ENCODE results near the gene NTHL1.

The NTHL1 gene

GRCh38 chr16:1997494-1998359 lies 49.9 kb downstream of the NTHL1 start:
- H3K36me3 ChIP-seq (ENCODE audit: control insufficient read depth, insufficient read depth, low read length) = peaks cover 64% of the 10 kb centered on the region
- WGBS, 2 experiments (ENCODE audit: insufficient coverage in 2 of 2) = 96 to 98% methylated on average over 20 to 25 of the region's 26 CpGs
- no peak overlapping the region for H3K27ac ChIP-seq (ENCODE audit: low read depth, low read length, severe bottlenecking)

GRCh38 chr16:1993731-1994131 lies 53.9 kb downstream of the NTHL1 start:
- Histone ChIP-seq H3K27ac (ENCODE audit: low read depth, low read length, severe bottlenecking) (no peak overlapping the region), H3K9me3 (ENCODE audit: control insufficient read depth, low read length) (no peaks in the 10 kb centered on the region), H3K4me3 (ENCODE audit: extremely low read depth, insufficient read depth, low read length, poor library complexity, severe bottlenecking) (no peak overlapping the region), H3K4me1 (ENCODE audit: control insufficient read depth, insufficient read depth, low read length, poor library complexity, severe bottlenecking) (peaks cover 11% of the 10 kb centered on the region), H3K36me3 (ENCODE audit: control insufficient read depth, insufficient read depth, low read length) (peaks cover 24% of the 10 kb centered on the region)
- WGBS, 2 experiments (ENCODE audit: insufficient coverage in 2 of 2) = 100% methylated on average over 1 of the region's 2 CpGs

More at GRCh38 chr16:1997494-1998359, 49.9 kb downstream of the NTHL1 start:
- H3K9me3 ChIP-seq (ENCODE audit: control insufficient read depth, low read length) = no peaks in the 10 kb centered on the region
- H3K4me1 ChIP-seq (ENCODE audit: control insufficient read depth, insufficient read depth, low read length, poor library complexity, severe bottlenecking) = peaks cover 5% of the 10 kb centered on the region
- H3K4me3 ChIP-seq (ENCODE audit: extremely low read depth, insufficient read depth, low read length, poor library complexity, severe bottlenecking) = no peak overlapping the region

GRCh38 chr16:1992704-1993317 lies 54.8 kb downstream of the NTHL1 start:
- Histone ChIP-seq H3K27ac (ENCODE audit: low read depth, low read length, severe bottlenecking) (no peak overlapping the region), H3K4me3 (ENCODE audit: extremely low read depth, insufficient read depth, low read length, poor library complexity, severe bottlenecking) (no peak overlapping the region), H3K4me1 (ENCODE audit: control insufficient read depth, insufficient read depth, low read length, poor library complexity, severe bottlenecking) (peaks cover 8% of the 10 kb centered on the region), H3K9me3 (ENCODE audit: control insufficient read depth, low read length) (no peaks in the 10 kb centered on the region), H3K36me3 (ENCODE audit: control insufficient read depth, insufficient read depth, low read length) (peaks cover 16% of the 10 kb centered on the region)
- WGBS, 2 experiments (ENCODE audit: insufficient coverage in 2 of 2) = 86 to 90% methylated on average over 37 to 47 of the region's 50 CpGs

GRCh38 chr16:1991948-1992703 lies 55.5 kb downstream of the NTHL1 start:
- no peak overlapping the region for H3K27ac ChIP-seq (ENCODE audit: low read depth, low read length, severe bottlenecking)
- 19 to 27% methylated on average over 58 to 70 of the region's 96 CpGs for WGBS, 2 experiments (ENCODE audit: insufficient coverage in 2 of 2)
- H3K4me3 ChIP-seq (ENCODE audit: extremely low read depth, insufficient read depth, low read length, poor library complexity, severe bottlenecking) = peak overlapping the region; percentile 3
- H3K36me3 ChIP-seq (ENCODE audit: control insufficient read depth, insufficient read depth, low read length) = peaks cover 11% of the 10 kb centered on the region
- no peaks in the 10 kb centered on the region for H3K9me3 ChIP-seq (ENCODE audit: control insufficient read depth, low read length)
- peaks cover 7% of the 10 kb centered on the region for H3K4me1 ChIP-seq (ENCODE audit: control insufficient read depth, insufficient read depth, low read length, poor library complexity, severe bottlenecking)

- WGBS, 2 experiments (ENCODE audit: insufficient coverage in 2 of 2) = 26 to 40% methylated on average over 14 to 22 of the region's 22 CpGs
- Histone ChIP-seq H3K4me1 (ENCODE audit: control insufficient read depth, insufficient read depth, low read length, poor library complexity, severe bottlenecking) (peaks cover 7% of the 10 kb centered on the region), H3K36me3 (ENCODE audit: control insufficient read depth, insufficient read depth, low read length) (peaks cover 11% of the 10 kb centered on the region), H3K27ac (ENCODE audit: low read depth, low read length, severe bottlenecking) (no peak overlapping the region), H3K4me3 (ENCODE audit: extremely low read depth, insufficient read depth, low read length, poor library complexity, severe bottlenecking) (peak overlapping the region; percentile 3), H3K9me3 (ENCODE audit: control insufficient read depth, low read length) (no peaks in the 10 kb centered on the region)
Observed at GRCh38 chr16:1991588-1991947, 56.1 kb downstream of the NTHL1 start.

GRCh38 chr16:1991135-1991551 lies 56.5 kb downstream of the NTHL1 start:
- H3K27ac ChIP-seq (ENCODE audit: low read depth, low read length, severe bottlenecking) = no peak overlapping the region
- no peaks in the 10 kb centered on the region for H3K9me3 ChIP-seq (ENCODE audit: control insufficient read depth, low read length)
- no peak overlapping the region for H3K4me3 ChIP-seq (ENCODE audit: extremely low read depth, insufficient read depth, low read length, poor library complexity, severe bottlenecking)
- 15 to 22% methylated on average over 14 to 18 of the region's 18 CpGs for WGBS, 2 experiments (ENCODE audit: insufficient coverage in 2 of 2)
- H3K4me1 ChIP-seq (ENCODE audit: control insufficient read depth, insufficient read depth, low read length, poor library complexity, severe bottlenecking) = peaks cover 7% of the 10 kb centered on the region
- H3K36me3 ChIP-seq (ENCODE audit: control insufficient read depth, insufficient read depth, low read length) = peaks cover 14% of the 10 kb centered on the region

GRCh38 chr16:1990351-1991134 lies 57.1 kb downstream of the NTHL1 start:
- peaks cover 20% of the 10 kb centered on the region for H3K36me3 ChIP-seq (ENCODE audit: control insufficient read depth, insufficient read depth, low read length)
- H3K4me3 ChIP-seq (ENCODE audit: extremely low read depth, insufficient read depth, low read length, poor library complexity, severe bottlenecking) = peak overlapping the region; percentile 27
- peaks cover 8% of the 10 kb centered on the region for H3K4me1 ChIP-seq (ENCODE audit: control insufficient read depth, insufficient read depth, low read length, poor library complexity, severe bottlenecking)
- whole genome bisulfite sequencing, 2 experiments (ENCODE audit: insufficient coverage in 2 of 2) = 3 to 4% methylated on average over 29 to 37 of the region's 50 CpGs
- no peaks in the 10 kb centered on the region for H3K9me3 ChIP-seq (ENCODE audit: control insufficient read depth, low read length)
- no peak overlapping the region for H3K27ac ChIP-seq (ENCODE audit: low read depth, low read length, severe bottlenecking)

- Histone ChIP-seq H3K9me3 (ENCODE audit: control insufficient read depth, low read length) (no peaks in the 10 kb centered on the region), H3K4me3 (ENCODE audit: extremely low read depth, insufficient read depth, low read length, poor library complexity, severe bottlenecking) (peak overlapping the region; percentile 27), H3K27ac (ENCODE audit: low read depth, low read length, severe bottlenecking) (no peak overlapping the region), H3K36me3 (ENCODE audit: control insufficient read depth, insufficient read depth, low read length) (peaks cover 24% of the 10 kb centered on the region), H3K4me1 (ENCODE audit: control insufficient read depth, insufficient read depth, low read length, poor library complexity, severe bottlenecking) (peaks cover 14% of the 10 kb centered on the region)
- 0 to 3% methylated on average over 5 to 8 of the region's 25 CpGs for WGBS, 2 experiments (ENCODE audit: insufficient coverage in 2 of 2)
Observed at GRCh38 chr16:1990101-1990350, 57.6 kb downstream of the NTHL1 start.
